Measurements from ENCODE around the gene HSPB8. TPM values are rescaled to one million over a fixed set of nuclear protein-coding genes. Genes with fewer than 3 reads are reported as not detected.

HSPB8 gene
- polyA plus RNA-seq, 1 donor (not counting 4 experiments of a cell fraction or from before 2014, with no cell fraction given) = 3.0 TPM

DNA sequence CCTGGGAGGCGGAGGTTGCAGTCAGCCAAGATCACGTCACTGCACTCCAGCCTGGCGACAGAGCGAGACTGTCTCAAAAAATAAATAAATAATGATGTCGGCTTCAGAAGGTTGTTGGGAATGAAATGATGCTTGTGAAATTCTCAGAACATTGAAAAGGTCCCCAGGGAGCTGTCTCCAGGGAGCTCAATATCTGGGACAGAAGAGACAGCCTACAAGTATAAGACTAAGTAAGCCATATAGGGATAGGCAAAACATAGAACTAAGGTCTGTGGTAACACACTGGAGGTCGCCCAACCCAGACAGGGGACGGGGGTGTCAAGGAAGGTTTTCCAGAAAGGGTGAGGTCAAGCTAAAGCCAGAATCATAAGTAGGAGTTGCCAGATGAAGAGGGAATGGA is 29.5 kb upstream of the HSPB8 start:
- DNase-seq (ENCODE audit: low read depth, low spot score) (no peak), FAIRE-seq (no peak)
- no peak overlapping the region for H3K4me3 ChIP-seq (ENCODE audit: control insufficient read depth in 2 of 3, extremely low read depth in 1 of 3, insufficient read depth in 2 of 3, low read depth in 1 of 3, low read length in 3 of 3)
- no peaks in the 10 kb centered on the region for H4K20me1 ChIP-seq (ENCODE audit: control insufficient read depth, extremely low read depth, insufficient read depth, low read length)
- no peaks in the 10 kb centered on the region for H3K79me2 ChIP-seq (ENCODE audit: control insufficient read depth, insufficient read depth, low read length)
- H3K4me2 ChIP-seq (ENCODE audit: control insufficient read depth, extremely low read depth, insufficient read depth, low read depth, low read length) = no peak overlapping the region
- no peak overlapping the region for H3K9ac ChIP-seq (ENCODE audit: control insufficient read depth, extremely low read depth, insufficient read depth, low read length)
- dilution Hi-C loops (cut with MboI; ENCODE audit: extremely low pct_ligation_motif_present, low sequenced_read_pairs) = no loop called here
- TF ChIP-seq CTCF (optimal IDR thresholded peaks at IDR 0.05 in 1 of 3, IDR thresholded peaks at IDR 0.05 in 1 of 3, conservative IDR thresholded peaks at IDR 0.05 in 1 of 3; ENCODE audit: extremely low read depth in 1 of 3, insufficient read depth in 2 of 3, low read length in 3 of 3) (no peak), EZH2 (IDR thresholded peaks at IDR 0.05; ENCODE audit: low read length) (no peak)
- no peaks in the 10 kb centered on the region for H3K27me3 ChIP-seq (ENCODE audit: control insufficient read depth, extremely low read depth, insufficient read depth, low read length)
- H3K4me1 ChIP-seq (ENCODE audit: control insufficient read depth, extremely low read depth, insufficient read depth, low read length) = no peaks in the 10 kb centered on the region
- peaks cover 2% of the 10 kb centered on the region for H3K9me3 ChIP-seq (ENCODE audit: control insufficient read depth, low read depth, low read length)
- H2AFZ ChIP-seq (ENCODE audit: control insufficient read depth, low read length) = no peak overlapping the region
- H3K36me3 ChIP-seq (ENCODE audit: control insufficient read depth in 2 of 2, extremely low read depth in 1 of 2, insufficient read depth in 2 of 2, low read length in 2 of 2) = no peaks in the 10 kb centered on the region
- H3K9me1 ChIP-seq (ENCODE audit: control insufficient read depth, extremely low read depth, insufficient read depth, low read length) = no peaks in the 10 kb centered on the region
- no peak overlapping the region for H3K27ac ChIP-seq (ENCODE audit: control insufficient read depth, insufficient read depth, low read length)

GRCh38 chr12:119151445-119152026 is 27.2 kb upstream of the HSPB8 start:
- no peaks in the 10 kb centered on the region for H4K20me1 ChIP-seq (ENCODE audit: control insufficient read depth, extremely low read depth, insufficient read depth, low read length)
- no peak overlapping the region for H3K27ac ChIP-seq (ENCODE audit: control insufficient read depth, insufficient read depth, low read length)
- no peaks in the 10 kb centered on the region for H3K4me1 ChIP-seq (ENCODE audit: control insufficient read depth, extremely low read depth, insufficient read depth, low read length)
- DNase-seq (ENCODE audit: low read depth, low spot score) (no peak), FAIRE-seq (no peak)
- H3K4me2 ChIP-seq (ENCODE audit: control insufficient read depth, extremely low read depth, insufficient read depth, low read depth, low read length) = no peak overlapping the region
- H2AFZ ChIP-seq (ENCODE audit: control insufficient read depth, low read length) = no peak overlapping the region
- no peak for TF ChIP-seq CTCF (optimal IDR thresholded peaks at IDR 0.05 in 1 of 3, IDR thresholded peaks at IDR 0.05 in 1 of 3, conservative IDR thresholded peaks at IDR 0.05 in 1 of 3; ENCODE audit: extremely low read depth in 1 of 3, insufficient read depth in 2 of 3, low read length in 3 of 3)
- TF ChIP-seq EZH2 (IDR thresholded peaks at IDR 0.05; ENCODE audit: low read length) = no peak
- no peak overlapping the region for H3K4me3 ChIP-seq (ENCODE audit: control insufficient read depth in 2 of 3, extremely low read depth in 1 of 3, insufficient read depth in 2 of 3, low read depth in 1 of 3, low read length in 3 of 3)
- no peaks in the 10 kb centered on the region for H3K79me2 ChIP-seq (ENCODE audit: control insufficient read depth, insufficient read depth, low read length)
- H3K27me3 ChIP-seq (ENCODE audit: control insufficient read depth, extremely low read depth, insufficient read depth, low read length) = no peaks in the 10 kb centered on the region
- H3K9ac ChIP-seq (ENCODE audit: control insufficient read depth, extremely low read depth, insufficient read depth, low read length) = no peak overlapping the region
- no peaks in the 10 kb centered on the region for H3K9me3 ChIP-seq (ENCODE audit: control insufficient read depth, low read depth, low read length)
- H3K9me1 ChIP-seq (ENCODE audit: control insufficient read depth, extremely low read depth, insufficient read depth, low read length) = no peaks in the 10 kb centered on the region
- H3K36me3 ChIP-seq (ENCODE audit: control insufficient read depth in 2 of 2, extremely low read depth in 1 of 2, insufficient read depth in 2 of 2, low read length in 2 of 2) = no peaks in the 10 kb centered on the region
- dilution Hi-C loops (cut with MboI; ENCODE audit: extremely low pct_ligation_motif_present, low sequenced_read_pairs) = no loop called here

All from keratinocyte (primary cell).